Fibroblast of the conjunctiva (primary cell): ENCODE measurements around the gene SNRPA1.
"Not testable (repeated sequence)": the region's sequence is repeated elsewhere in the genome, so short reads cannot be mapped to it uniquely, and the experiment has no call there.

Experiments
- DNase-seq: peaks from one replicate; pipeline ENCODE4 v3.0.0-alpha.2; 2010; ENCODE audit warnings: low read depth

SNRPA1 gene

GRCh38 chr15:101295607-101296161 lies 636 bp upstream of the SNRPA1 start:
- no peak for DNase-seq

GRCh38 chr15:101293122-101293521 lies 1.9 kb downstream of the SNRPA1 start:
- DNase-seq, result no peak

- no peak for DNase-seq
These were observed 6.0 kb downstream of the SNRPA1 start for GRCh38 chr15:101288905-101289513.

- DNase-seq, result not testable (repeated sequence)
These were observed 7.7 kb downstream of the SNRPA1 start for GRCh38 chr15:101287342-101287741.

- DNase-seq, result no peak
These were observed 8.5 kb downstream of the SNRPA1 start for GRCh38 chr15:101286471-101287114.

- no peak for DNase-seq
These were observed 11.1 kb downstream of the SNRPA1 start for GRCh38 chr15:101283931-101284330.

GRCh38 chr15:101280007-101280406 lies 15.0 kb downstream of the SNRPA1 start:
- no peak for DNase-seq

- DNase-seq, result no peak
These were observed 17.0 kb downstream of the SNRPA1 start for GRCh38 chr15:101277943-101278564.

- peak; percentile 74 for DNase-seq
These were observed 17.8 kb downstream of the SNRPA1 start, which contains the start of gene SELENOS for GRCh38 chr15:101277038-101277822. Gene SELENOS, minus strand, starts transcription at chr15:101277485. Its CDS starts 68 bp downstream, at chr15:101277417.

GRCh38 chr15:101276501-101277037 lies 18.5 kb downstream of the SNRPA1 start:
- DNase-seq, result no peak

- DNase-seq, result no peak
These were observed 20.0 kb downstream of the SNRPA1 start for GRCh38 chr15:101275018-101275417.

- no peak for DNase-seq
These were observed 21.5 kb downstream of the SNRPA1 start for GRCh38 chr15:101273534-101273933.

- DNase-seq, result no peak
These were observed 22.5 kb downstream of the SNRPA1 start for GRCh38 chr15:101272584-101272983.

GRCh38 chr15:101269479-101270223 lies 25.4 kb downstream of the SNRPA1 start:
- no peak for DNase-seq

- DNase-seq, result no peak
These were observed 27.5 kb downstream of the SNRPA1 start for GRCh38 chr15:101267320-101268104.

GRCh38 chr15:101266787-101267186 lies 28.3 kb downstream of the SNRPA1 start:
- DNase-seq, result no peak

- no peak for DNase-seq
These were observed 29.0 kb downstream of the SNRPA1 start for GRCh38 chr15:101266034-101266433.

GRCh38 chr15:101264911-101265641 lies 30.0 kb downstream of the SNRPA1 start:
- DNase-seq, result no peak

- DNase-seq, result no peak
These were observed 31.0 kb downstream of the SNRPA1 start for GRCh38 chr15:101264011-101264410.

GRCh38 chr15:101262551-101262950 lies 32.5 kb downstream of the SNRPA1 start:
- DNase-seq, result no peak
